ENCODE measurements around the gene TAF5L. TPM values are rescaled to one million over a fixed set of nuclear protein-coding genes. Genes with fewer than 3 reads are reported as not detected.

TAF5L gene
- total and polyA plus RNA-seq, 2 of the 8 experiments (the other 6 are each of a cell fraction or from before 2014, with no cell fraction given), result 17.7 to 23.3 TPM

GRCh38 chr1:229570305-229570704 is 55.6 kb downstream of the TAF5L start (continued):
- no peak for TF ChIP-seq CTBP2 (IDR thresholded peaks at IDR 0.05; ENCODE audit: borderline replicate concordance, insufficient read depth, insufficient read length, low read length)
- TF ChIP-seq HDAC2 (IDR thresholded peaks at IDR 0.05; ENCODE audit: borderline replicate concordance in 1 of 2, low read depth in 2 of 2, low read length in 2 of 2), result no peak
- TF ChIP-seq GTF2F1 (IDR thresholded peaks at IDR 0.05; ENCODE audit: borderline replicate concordance, low read depth, low read length), result no peak
- no peak for TF ChIP-seq EGR1 (IDR thresholded peaks at IDR 0.05; ENCODE audit: borderline replicate concordance, low read depth, low read length)
- no peak for TF ChIP-seq TBP (IDR thresholded peaks at IDR 0.05; ENCODE audit: low read depth, low read length)
- TF ChIP-seq CHD2 (IDR thresholded peaks at IDR 0.05; ENCODE audit: low read length), result no peak
- TF ChIP-seq NANOG (IDR thresholded peaks at IDR 0.05; ENCODE audit: insufficient read depth, low read depth, low read length, poor library complexity, severe bottlenecking), result no peak
